AG04449 (cell line): ENCODE measurements around the gene TJAP1.

ENCODE experiments used
- CTCF ChIA-PET: fragments of 350-600 bp; formaldehyde crosslinking; extraction: SDS; loops from one replicate; lab custom pipeline; 2021; ENCODE audit warnings: antibody characterized with exemption; lab: Yijun Ruan, JAX
- POLR2A ChIA-PET: fragments of 400-600, 350-600 bp; formaldehyde crosslinking; extraction: SDS; loops from one replicate; lab custom pipeline; 2020; ENCODE audit warnings: antibody characterized with exemption, inconsistent platforms; lab: Yijun Ruan, JAX
- DNase-seq: peaks from one replicate; pipeline ENCODE4 v3.0.0-alpha.2; 2010; ENCODE audit warnings: low read depth, low spot score
- H3K4me3 ChIP-seq: 2 replicates; pipeline ENCODE4 v1.5.1; 2011; ENCODE audit warnings: low read depth, mild to moderate bottlenecking, control low read depth, low read length
- TF ChIP-seq, protein P1 (sequence below): IDR thresholded peaks from one replicate; pipeline ENCODE4 v1.5.1; 2011; ENCODE audit warnings: mild to moderate bottlenecking, moderate library complexity, low read length, control low read depth, inconsistent platforms; ENCODE audit not compliant: insufficient read depth; ENCODE audit errors: missing control alignments

TJAP1 gene

DNA sequence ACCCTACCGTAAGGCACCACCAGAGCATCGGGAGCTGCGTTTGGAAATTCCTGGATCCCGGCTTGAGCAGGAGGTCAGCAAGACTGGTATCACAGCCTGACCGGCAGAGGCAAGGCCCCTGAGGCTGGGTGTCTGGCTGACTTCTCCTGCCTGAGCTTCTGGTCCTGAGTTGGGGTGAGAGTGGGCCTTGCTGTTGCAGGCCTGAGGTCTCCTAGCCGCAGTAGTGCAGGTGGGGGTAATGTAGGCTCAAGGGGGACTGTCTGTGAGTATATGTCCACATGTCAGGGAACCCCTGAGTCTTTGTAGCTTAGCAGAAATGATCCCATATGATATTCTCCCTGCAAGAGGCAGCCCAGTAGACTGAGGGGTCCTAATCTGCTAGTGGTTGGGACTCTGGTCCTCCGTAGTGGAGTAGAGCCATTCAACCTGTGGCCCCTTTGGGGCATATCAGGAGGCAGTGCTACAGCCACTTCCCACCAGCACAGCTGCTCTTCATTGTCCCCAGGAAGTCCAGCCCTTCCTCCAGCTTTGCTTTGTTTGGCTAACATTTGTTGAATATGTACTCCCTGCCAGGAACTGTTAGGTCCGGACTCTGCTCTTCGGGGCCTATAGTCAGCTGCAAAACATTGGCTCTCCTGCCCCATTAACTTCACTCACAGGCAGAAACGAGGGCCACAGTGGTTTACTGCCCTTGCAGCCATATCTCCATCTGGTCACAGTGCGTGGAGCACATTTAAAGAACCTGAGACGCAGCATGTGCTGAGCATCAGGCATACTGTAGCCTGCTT, 21.9 kb downstream of the TJAP1 start:
- TF ChIP-seq, protein P1, sequence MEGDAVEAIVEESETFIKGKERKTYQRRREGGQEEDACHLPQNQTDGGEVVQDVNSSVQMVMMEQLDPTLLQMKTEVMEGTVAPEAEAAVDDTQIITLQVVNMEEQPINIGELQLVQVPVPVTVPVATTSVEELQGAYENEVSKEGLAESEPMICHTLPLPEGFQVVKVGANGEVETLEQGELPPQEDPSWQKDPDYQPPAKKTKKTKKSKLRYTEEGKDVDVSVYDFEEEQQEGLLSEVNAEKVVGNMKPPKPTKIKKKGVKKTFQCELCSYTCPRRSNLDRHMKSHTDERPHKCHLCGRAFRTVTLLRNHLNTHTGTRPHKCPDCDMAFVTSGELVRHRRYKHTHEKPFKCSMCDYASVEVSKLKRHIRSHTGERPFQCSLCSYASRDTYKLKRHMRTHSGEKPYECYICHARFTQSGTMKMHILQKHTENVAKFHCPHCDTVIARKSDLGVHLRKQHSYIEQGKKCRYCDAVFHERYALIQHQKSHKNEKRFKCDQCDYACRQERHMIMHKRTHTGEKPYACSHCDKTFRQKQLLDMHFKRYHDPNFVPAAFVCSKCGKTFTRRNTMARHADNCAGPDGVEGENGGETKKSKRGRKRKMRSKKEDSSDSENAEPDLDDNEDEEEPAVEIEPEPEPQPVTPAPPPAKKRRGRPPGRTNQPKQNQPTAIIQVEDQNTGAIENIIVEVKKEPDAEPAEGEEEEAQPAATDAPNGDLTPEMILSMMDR, result no peak
- DNase-seq, result no peak
- CTCF ChIA-PET, result interaction anchor here (2.2 to 18.5 kb wide), 2 partner anchors 8 to 18 kb away, joined by 7 to 337 read pairs; partner anchors contain the start of genes LRRC73, POLR1C and YIPF3
- POLR2A ChIA-PET, result no interaction called here
- no peak overlapping the region for H3K4me3 ChIP-seq

DNA sequence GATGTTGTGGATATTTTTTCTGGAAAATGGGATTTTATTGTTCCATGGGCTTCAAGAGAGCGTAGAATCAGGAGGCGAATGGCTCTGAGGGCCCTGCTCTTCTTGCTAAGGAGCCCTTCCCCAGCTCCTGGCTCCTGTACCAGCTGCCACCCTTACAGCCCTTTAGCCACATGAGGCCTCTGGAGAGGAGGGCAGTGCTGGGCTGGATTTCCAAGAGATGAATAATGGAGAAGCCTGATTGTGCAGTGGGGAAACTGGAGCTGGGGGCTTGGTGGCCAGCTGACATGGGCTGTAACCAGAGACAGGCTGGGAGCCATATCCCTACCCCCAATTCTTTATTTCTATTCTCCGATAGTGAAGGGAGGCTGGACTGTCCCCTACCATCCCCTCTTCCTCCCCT, 23.6 kb downstream of the TJAP1 start:
- no peak for DNase-seq
- POLR2A ChIA-PET, result interaction anchor here (0.8 kb wide), 1 partner anchor 9 kb away, joined by 3 read pairs; the partner anchor contains the start of gene LRRC73
- no peak overlapping the region for H3K4me3 ChIP-seq
- TF ChIP-seq, protein P1, result no peak
- CTCF ChIA-PET, result interaction anchor here (0.6 to 18.5 kb wide), 8 partner anchors 6 to 268 kb away, joined by 3 to 337 read pairs (median 4); partner anchors contain the start of genes DLK2 and LRRC73

DNA sequence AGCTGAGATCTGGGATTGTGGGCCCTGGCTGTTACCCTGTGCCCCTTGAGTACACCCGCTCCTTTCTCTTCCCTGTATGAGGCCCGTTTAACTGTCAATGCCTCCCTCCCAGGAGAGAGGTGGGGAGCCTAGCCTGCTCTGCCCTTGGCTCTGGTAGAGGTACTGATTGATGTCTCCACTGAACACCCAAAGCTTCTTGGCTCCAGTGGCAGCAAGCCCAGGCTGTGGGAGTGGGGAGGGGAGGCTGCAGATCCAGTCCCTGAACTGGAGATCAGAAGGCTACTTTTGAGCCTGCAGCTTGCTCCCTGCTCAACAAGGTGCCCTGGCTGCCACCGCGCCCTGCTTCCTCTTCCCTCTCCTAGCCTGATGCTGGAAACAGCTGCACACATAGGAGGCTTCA, 25.3 kb downstream of the TJAP1 start:
- no peak for DNase-seq
- H3K4me3 ChIP-seq, result no peak overlapping the region
- ChIA-PET POLR2A (no interaction called here), CTCF (interaction anchor here (0.6 to 13.3 kb wide), 6 partner anchors 10 to 286 kb away, joined by 3 to 337 read pairs (median 4); partner anchors contain the start of genes DLK2 and DNPH1)
- TF ChIP-seq, protein P1, result no peak

DNA sequence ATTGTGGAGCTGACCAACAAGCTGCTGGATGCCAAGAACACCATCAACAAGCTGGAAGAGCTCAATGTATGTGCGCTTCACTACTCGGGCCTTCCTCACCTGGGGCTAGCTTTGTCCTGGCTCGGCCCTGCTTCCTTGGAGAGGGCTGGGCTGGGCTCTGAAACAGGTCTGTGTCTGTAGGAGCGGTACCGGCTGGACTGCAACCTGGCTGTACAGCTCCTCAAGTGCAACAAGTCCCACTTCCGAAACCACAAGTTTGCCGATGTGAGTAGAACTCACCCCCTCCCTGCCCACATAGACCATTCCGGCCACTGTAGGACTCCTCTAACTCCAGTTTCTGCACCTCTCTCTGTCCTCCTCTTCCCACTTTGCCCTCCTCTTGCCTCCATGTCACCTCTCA, 26.1 kb downstream of the TJAP1 start:
- TF ChIP-seq, protein P1, result no peak
- H3K4me3 ChIP-seq, result no peak overlapping the region
- no peak for DNase-seq
- POLR2A ChIA-PET, result interaction anchor here (0.6 kb wide), 1 partner anchor 43 kb away, joined by 3 read pairs; no protein-coding TSS in a partner anchor
- CTCF ChIA-PET, result interaction anchor here (0.6 to 13.3 kb wide), 8 partner anchors 9 to 286 kb away, joined by 3 to 337 read pairs (median 4); partner anchors contain the start of genes DLK2 and DNPH1

DNA sequence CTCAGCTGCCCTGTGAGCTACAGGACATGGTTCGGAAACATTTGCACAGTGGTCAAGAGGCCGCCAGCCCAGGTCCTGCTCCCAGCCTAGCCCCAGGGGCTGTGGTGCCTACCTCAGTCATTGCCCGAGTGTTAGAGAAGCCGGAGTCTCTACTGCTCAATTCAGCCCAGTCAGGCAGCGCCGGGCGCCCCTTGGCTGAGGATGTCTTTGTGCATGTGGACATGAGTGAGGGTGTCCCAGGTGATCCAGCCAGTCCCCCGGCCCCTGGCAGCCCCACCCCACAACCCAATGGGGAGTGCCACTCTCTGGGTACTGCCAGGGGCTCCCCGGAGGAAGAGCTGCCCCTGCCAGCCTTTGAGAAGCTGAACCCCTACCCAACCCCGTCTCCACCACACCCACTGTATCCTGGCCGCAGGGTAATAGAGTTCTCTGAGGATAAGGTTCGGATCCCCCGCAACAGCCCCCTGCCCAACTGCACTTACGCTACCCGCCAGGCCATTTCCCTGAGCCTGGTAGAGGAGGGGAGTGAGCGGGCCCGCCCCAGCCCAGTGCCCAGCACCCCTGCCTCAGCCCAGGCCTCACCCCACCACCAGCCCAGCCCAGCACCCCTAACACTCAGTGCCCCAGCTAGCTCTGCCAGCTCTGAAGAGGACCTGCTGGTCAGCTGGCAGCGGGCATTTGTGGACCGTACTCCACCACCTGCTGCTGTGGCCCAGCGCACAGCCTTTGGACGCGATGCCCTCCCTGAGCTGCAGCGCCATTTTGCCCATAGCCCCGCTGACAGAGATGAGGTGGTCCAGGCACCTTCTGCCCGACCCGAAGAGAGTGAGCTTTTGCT, 27.6 kb downstream of the TJAP1 start:
- TF ChIP-seq, protein P1, result no peak
- H3K4me3 ChIP-seq, result no peak overlapping the region
- DNase-seq, result no peak
- POLR2A ChIA-PET, result no interaction called here
- CTCF ChIA-PET, result interaction anchor here (1.2 to 13.3 kb wide), 13 partner anchors 11 to 275 kb away, joined by 4 to 337 read pairs (median 27); partner anchors contain the start of genes ABCC10, DLK2, DNPH1 and POLR1C
